Activated naive CD4-positive, alpha-beta T cell treated with anti-CD3 and anti-CD28 coated beads, Interleukin-2, amount 50 U/mL, for 16 hours (primary cell): ENCODE results near the gene ROR2.

ENCODE experiments used
- DNase-seq: peaks from one replicate; pipeline ENCODE4 v3.0.0-alpha.2; 2020

ROR2 gene

GRCh38 chr9:91837981-91838731, 111.9 kb downstream of the ROR2 start:
- DNase-seq, result no peak

- no peak for DNase-seq
These were observed 113.5 kb downstream of the ROR2 start for GRCh38 chr9:91836515-91836914.

- no peak for DNase-seq
These were observed 114.4 kb downstream of the ROR2 start for GRCh38 chr9:91835632-91836031.

- no peak for DNase-seq
These were observed 114.8 kb downstream of the ROR2 start for GRCh38 chr9:91835216-91835615.

GRCh38 chr9:91834740-91835139, 115.3 kb downstream of the ROR2 start:
- DNase-seq, result no peak

GRCh38 chr9:91833878-91834255, 116.2 kb downstream of the ROR2 start:
- DNase-seq, result no peak

- no peak for DNase-seq
These were observed 116.7 kb downstream of the ROR2 start for GRCh38 chr9:91833096-91833877.

- no peak for DNase-seq
These were observed 117.7 kb downstream of the ROR2 start for GRCh38 chr9:91832322-91832721.

- DNase-seq, result no peak
These were observed 124.2 kb downstream of the ROR2 start for GRCh38 chr9:91825866-91826265.

- no peak for DNase-seq
These were observed 124.6 kb downstream of the ROR2 start for GRCh38 chr9:91825422-91825821.

GRCh38 chr9:91824601-91825305, 125.3 kb downstream of the ROR2 start:
- no peak for DNase-seq

- DNase-seq, result no peak
These were observed 125.9 kb downstream of the ROR2 start for GRCh38 chr9:91824151-91824550.

GRCh38 chr9:91820949-91821880, 128.8 kb downstream of the ROR2 start:
- DNase-seq, result no peak

- no peak for DNase-seq
These were observed 129.8 kb downstream of the ROR2 start for GRCh38 chr9:91820126-91820750.

GRCh38 chr9:91818647-91819403, 131.2 kb downstream of the ROR2 start:
- DNase-seq, result no peak

GRCh38 chr9:91818225-91818585, 131.8 kb downstream of the ROR2 start:
- no peak for DNase-seq

GRCh38 chr9:91817493-91818224, 132.4 kb downstream of the ROR2 start:
- DNase-seq, result no peak

- DNase-seq, result no peak
These were observed 132.9 kb downstream of the ROR2 start for GRCh38 chr9:91817106-91817492.

GRCh38 chr9:91816356-91816755, 133.7 kb downstream of the ROR2 start:
- no peak for DNase-seq

GRCh38 chr9:91815896-91816295, 134.1 kb downstream of the ROR2 start:
- DNase-seq, result no peak

- DNase-seq, result no peak
These were observed 135.3 kb downstream of the ROR2 start for GRCh38 chr9:91814753-91815152.
